Heart left ventricle (tissue), 16 donors: ENCODE results near the gene CDHR3. TPM values are rescaled to one million over a fixed set of nuclear protein-coding genes. Genes with fewer than 3 reads are reported as not detected.
"Not testable (repeated sequence)": the region's sequence is repeated elsewhere in the genome, so short reads cannot be mapped to it uniquely, and the experiment has no call there.

Source experiments
- ATAC-seq, 4 donors: fragments of 200-7000 bp; cut with Tn5 transposase; one replicate each; pipeline ENCODE4 v1.9.1; 2020 to 2022; ENCODE audit warnings: moderate library complexity in 4 of 4, mild to moderate bottlenecking in 3 of 4, moderate number of reproducible peaks in 1 of 4
- DNase-seq, 5 donors: peaks; one replicate each; pipeline ENCODE4 v3.0.0-alpha.2; 2020
- H3K27ac ChIP-seq, 12 donors: fragments of 200-600 bp; sonication (generic) in 4 of 12; one replicate each; pipeline versions ENCODE4 v1.5.0 to v1.8.0; 2016 to 2022; ENCODE audit warnings: mild to moderate bottlenecking in 2 of 12
- H3K27me3 ChIP-seq, 9 donors: fragments of 200-600 bp; sonication (generic) in 2 of 9; one replicate each; pipeline versions ENCODE4 v1.5.1 to v1.8.0; 2016 to 2022; ENCODE audit warnings: mild to moderate bottlenecking in 3 of 9
- H3K36me3 ChIP-seq, 9 donors: fragments of 200-600 bp; sonication (generic) in 2 of 9; one replicate each; pipeline versions ENCODE4 v1.5.0 to v1.8.0; 2018 to 2022; ENCODE audit warnings: mild to moderate bottlenecking in 2 of 9
- H3K4me1 ChIP-seq, 12 donors: fragments of 200-600 bp; sonication (generic) in 4 of 12; one replicate each; pipeline versions ENCODE4 v1.5.0 to v1.8.0; 2016 to 2022; ENCODE audit warnings: mild to moderate bottlenecking in 3 of 12
- H3K4me3 ChIP-seq, 12 donors: fragments of 200-600 bp; sonication (generic) in 4 of 12; one replicate each; pipeline versions ENCODE4 v1.5.0 to v1.8.0; 2017 to 2022; ENCODE audit warnings: mild to moderate bottlenecking in 9 of 12, moderate library complexity in 4 of 12
- H3K9me3 ChIP-seq, 12 donors: fragments of 200-600 bp; sonication (generic) in 4 of 12; one replicate each; pipeline versions ENCODE4 v1.5.0 to v1.8.0; 2016 to 2022; ENCODE audit warnings: mild to moderate bottlenecking in 1 of 12
- CTCF ChIP-seq, 12 donors: fragments of 200-600 bp; sonication (generic) in 4 of 12; IDR thresholded peaks; one replicate each; pipeline versions ENCODE4 v1.5.0 to v1.8.0; 2018 to 2022; ENCODE audit warnings: antibody characterized with exemption in 12 of 12, mild to moderate bottlenecking in 5 of 12
- POLR2A ChIP-seq, 2 donors: fragments of 450-650 bp; IDR thresholded peaks; one replicate each; pipeline ENCODE4 v1.6.1; 2017; ENCODE audit warnings: antibody characterized with exemption in 2 of 2, mild to moderate bottlenecking in 2 of 2, moderate library complexity in 2 of 2
- WGBS, 4 donors: extraction: QIAGEN DNeasy Blood & Tissue Kit in 2 of 4; methylation state at CpG; one replicate each; pipeline versions ENCODE4 v1.1.5 to v1.1.7; 2013 to 2018; 5-methylcytosine and 5-hydroxymethylcytosine counted together
- intact Hi-C, 10 donors: fragments of 100-400 bp; cut with DNase I; formaldehyde crosslinking; loops; one replicate each; pipeline versions ENCODE4 v1.11.1 to v1.14.2; 2022
- polyA plus RNA-seq, 2 donors: library from polyadenylated mRNA; stranded (reverse); fragments of 200-250 nt; gene quantifications; one replicate each; pipeline ENCODE4 v1.2.3, GENCODE V29; 2013
- total RNA-seq, 9 donors: library from RNA; depleted of rRNA in 2 of 9; stranded (reverse); fragments of >200 nt in 2 of 9; fragmentation: NEBNext Ultra II Directional in 3 of 9; extraction: Animal tissue kit (Norgen Biotek cat#: 25700) in 3 of 9; gene quantifications; one replicate each; pipeline versions ENCODE4 v1.1.0 to v1.2.4, GENCODE V29; 2016 to 2023
- donor health status: ischemic (EF 13 %, LVEDD 7.1; RV severe dilation, severe dysfunction).
- donor health status: healthy with polysubstance abuse.
- donor health status: DM: no; HTN: yes; CAD: no.
- donor health status: DM: no; HTN: no; CAD: no.
- donor health status: ischemic (EF 25% LVEDD 6.9; RV normal size, moderate dysfunction).
- donor health status: ischemic (EF 25% LVEDD 5.7; RV mildly dilated, moderate dysfunction).
- donor health status: healthy.
- donor health status: DM: yes; HTN: yes; CAD: no.
- donor health status: ischemic (EF 35%, LVEDD 5.7; RV mildly dilated, moderate dysfunction).
- donor health status: nonischemic (EF 11% LVEDD 7.7; RV severe dilation, severe dysfunction).
- donor health status: DM: yes; HTN: yes; CAD: no.
- donor health status: PGD.
- donor health status: ischemic (EF 29% LVEDD 5.4; RV normal size, mild dysfunction).
- donor health status: nonischemic (EF 23%, LVEDD 6.1; RV moderate dilation, normal function).

Gene CDHR3
- total and polyA plus RNA-seq, 11 donors, result 0.60 to 6.1 (median 1.4) TPM

- intact Hi-C loops, result no loop called here
- ATAC-seq, result no peak
- H3K4me1 ChIP-seq, result peaks cover 0 to 34% (median 0%) of the 10 kb centered on the region in 12 donors
- H3K27ac ChIP-seq, result no peak overlapping the region
- no peaks in the 10 kb centered on the region for H3K36me3 ChIP-seq
- no peak overlapping the region for H3K4me3 ChIP-seq
- peaks cover 0 to 11% (median 0%) of the 10 kb centered on the region in 9 donors for H3K27me3 ChIP-seq
- H3K9me3 ChIP-seq, result no peaks in the 10 kb centered on the region
- TF ChIP-seq CTCF (IDR thresholded peaks at IDR 0.05) (no peak), POLR2A (IDR thresholded peaks at IDR 0.05) (no peak)
- no peak for DNase-seq
- WGBS, 4 donors, result 94 to 100% (median 97%) methylated on average over 2 of the region's 2 CpGs
Measured at GRCh38 chr7:105978974-105979373, 15.9 kb downstream of the CDHR3 start.

- peaks cover 0 to 7% (median 0%) of the 10 kb centered on the region in 9 donors for H3K27me3 ChIP-seq
- ATAC-seq (no peak), DNase-seq (no peak)
- H3K36me3 ChIP-seq, result no peaks in the 10 kb centered on the region
- intact Hi-C loops, result no loop called here
- WGBS, 4 donors, result 85 to 94% (median 89%) methylated on average over 2 of the region's 2 CpGs
- no peak overlapping the region for H3K4me3 ChIP-seq
- H3K9me3 ChIP-seq, result no peaks in the 10 kb centered on the region
- peaks cover 0 to 34% (median 0%) of the 10 kb centered on the region in 12 donors for H3K4me1 ChIP-seq
- no peak for TF ChIP-seq POLR2A (IDR thresholded peaks at IDR 0.05)
- no peak overlapping the region for H3K27ac ChIP-seq
Measured at GRCh38 chr7:105979405-105979804, 16.3 kb downstream of the CDHR3 start.

GRCh38 chr7:105980645-105981396, 17.8 kb downstream of the CDHR3 start:
- WGBS, 4 donors, result 65 to 71% (median 66%) methylated on average over 3 of the region's 3 CpGs
- no peak for DNase-seq

GRCh38 chr7:105982388-105982787, 19.3 kb downstream of the CDHR3 start:
- H3K27ac ChIP-seq, result no peak overlapping the region
- DNase-seq, result no peak
- no peaks in the 10 kb centered on the region for H3K9me3 ChIP-seq
- H3K4me3 ChIP-seq, result no peak overlapping the region
- peaks cover 0 to 5% (median 0%) of the 10 kb centered on the region in 9 donors for H3K27me3 ChIP-seq
- WGBS, 4 donors, result 85 to 100% (median 88%) methylated on average over 2 of the region's 2 CpGs
- intact Hi-C loops, result no loop called here
- ATAC-seq, result no peak
- no peak for TF ChIP-seq POLR2A (IDR thresholded peaks at IDR 0.05)
- no peak for TF ChIP-seq CTCF (IDR thresholded peaks at IDR 0.05)
- H3K4me1 ChIP-seq, result peaks cover 0 to 19% (median 0%) of the 10 kb centered on the region in 12 donors
- H3K36me3 ChIP-seq, result no peaks in the 10 kb centered on the region

More at GRCh38 chr7:105980645-105981396, 17.8 kb downstream of the CDHR3 start:
- peaks cover 0 to 5% (median 0%) of the 10 kb centered on the region in 9 donors for H3K27me3 ChIP-seq
- TF ChIP-seq POLR2A (IDR thresholded peaks at IDR 0.05), result no peak
- no peak for TF ChIP-seq CTCF (IDR thresholded peaks at IDR 0.05)
- ATAC-seq, result no peak
- intact Hi-C loops, result no loop called here
- no peak overlapping the region for H3K4me3 ChIP-seq
- no peak overlapping the region for H3K27ac ChIP-seq
- no peaks in the 10 kb centered on the region for H3K36me3 ChIP-seq
- H3K9me3 ChIP-seq, result no peaks in the 10 kb centered on the region
- H3K4me1 ChIP-seq, result peaks cover 0 to 23% (median 0%) of the 10 kb centered on the region in 12 donors

GRCh38 chr7:105984808-105985207, 21.7 kb downstream of the CDHR3 start:
- 91 to 96% (median 94%) methylated on average over 6 of the region's 6 CpGs for WGBS, 4 donors
- H3K27ac ChIP-seq, DNase-seq, intact Hi-C loops, ATAC-seq, H3K4me3 ChIP-seq, H3K9me3 ChIP-seq, H3K27me3 ChIP-seq, H3K4me1 ChIP-seq, H3K36me3 ChIP-seq: not testable (repeated sequence)
